HepG2 (cell line): ENCODE measurements around the gene DCST2. TPM values are rescaled to one million over a fixed set of nuclear protein-coding genes. Genes with fewer than 3 reads are reported as not detected.

Experiments
- CHCHD3 ChIP-seq: sonication (generic); formaldehyde crosslinking; IDR thresholded peaks from 2 replicates; pipeline ENCODE4 v1.8.0; 2022; ENCODE audit warnings: mild to moderate bottlenecking, missing genetic modification reagents, moderate library complexity
- HMG20A ChIP-seq: IDR thresholded peaks from 2 replicates; pipeline ENCODE4 v1.6.1; 2016; ENCODE audit warnings: borderline replicate concordance
- HOXA7 ChIP-seq: sonication (generic); formaldehyde crosslinking; IDR thresholded peaks from 2 replicates; pipeline ENCODE4 v1.8.1; 2022; ENCODE audit warnings: mild to moderate bottlenecking, missing genetic modification reagents, moderate library complexity
- MED13 ChIP-seq: sonication (generic); formaldehyde crosslinking; IDR thresholded peaks from 2 replicates; pipeline ENCODE4 v1.5.0; 2020; ENCODE audit warnings: missing genetic modification reagents
- ZBTB1 ChIP-seq: sonication (generic); formaldehyde crosslinking; IDR thresholded peaks from 2 replicates; pipeline ENCODE4 v1.4.0; 2020; ENCODE audit warnings: missing genetic modification reagents, borderline replicate concordance
- ZC3H4 ChIP-seq: sonication (generic); formaldehyde crosslinking; IDR thresholded peaks from 2 replicates; pipeline ENCODE4 v1.4.0; 2020; ENCODE audit warnings: missing genetic modification reagents, borderline replicate concordance
- ZFAT ChIP-seq: sonication (generic); formaldehyde crosslinking; conservative IDR thresholded peaks from 2 replicates; pipeline ENCODE4 v1.8.1; 2023; ENCODE audit warnings: missing genetic modification reagents, inconsistent platforms
- ZMAT3 ChIP-seq: sonication (generic); formaldehyde crosslinking; conservative IDR thresholded peaks from 2 replicates; pipeline ENCODE4 v1.7.0; 2021; ENCODE audit warnings: missing genetic modification reagents
- ZMYM4 ChIP-seq: sonication (generic); formaldehyde crosslinking; IDR thresholded peaks from 2 replicates; pipeline ENCODE4 v1.8.1; 2023; ENCODE audit warnings: mild to moderate bottlenecking, missing genetic modification reagents
- ZNF274 ChIP-seq: sonication (generic); formaldehyde crosslinking; IDR thresholded peaks from 2 replicates; pipeline ENCODE4 v1.5.1; 2020; ENCODE audit warnings: mild to moderate bottlenecking, missing genetic modification reagents
- ZNF747 ChIP-seq: sonication (generic); formaldehyde crosslinking; IDR thresholded peaks from 2 replicates; pipeline ENCODE4 v1.8.1; 2023; ENCODE audit warnings: missing genetic modification reagents, mild to moderate bottlenecking, borderline replicate concordance
- polyA plus RNA-seq, 8 experiments: library from polyadenylated mRNA; depleted of rRNA in 3 of 8; stranded (reverse) in 7 of 8; unstranded in 1 of 8; fragments of >200 nt; fragmentation: Illumina TruSeq in 4 of 8; extraction: Trizol in 4 of 8; gene quantifications; 2 replicates each; pipeline versions ENCODE4 v1.2.1 to v1.2.3, GENCODE V29; 2011 to 2016; ENCODE audit warnings: low read depth in 4 of 8, missing spikeins in 1 of 8, mixed read lengths in 1 of 8; ENCODE audit not compliant: insufficient read depth in 1 of 8
- total RNA-seq, 5 experiments: library from RNA; depleted of rRNA; stranded (reverse); fragments of >200 nt; fragmentation: Illumina TruSeq; extraction: Trizol; gene quantifications; 2 replicates each; pipeline ENCODE4 v1.2.3, GENCODE V29; 2016; ENCODE audit warnings: low read depth in 1 of 5
- TF ChIP-seq, protein P1 (sequence below): sonication (generic); formaldehyde crosslinking; conservative IDR thresholded peaks from 2 replicates; pipeline ENCODE4 v1.8.0; 2022; ENCODE audit warnings: low read depth, missing genetic modification reagents
- TF ChIP-seq, protein P2 (sequence below): sonication (generic); formaldehyde crosslinking; IDR thresholded peaks from 2 replicates; pipeline ENCODE4 v1.5.1; 2020; ENCODE audit warnings: mild to moderate bottlenecking, missing genetic modification reagents, moderate library complexity
- TF ChIP-seq, protein P3 (sequence below), 2 experiments: sonication (generic) in 1 of 2; formaldehyde crosslinking in 1 of 2; IDR thresholded peaks; 2 replicates each; pipeline versions ENCODE4 v1.4.0 to v1.6.1; 2018 to 2020; ENCODE audit warnings: missing genetic modification reagents in 2 of 2, borderline replicate concordance in 1 of 2, low read depth in 1 of 2, mild to moderate bottlenecking in 1 of 2, missing biosample characterization in 1 of 2
- TF ChIP-seq, protein P4 (sequence below): sonication (generic); formaldehyde crosslinking; IDR thresholded peaks from 2 replicates; pipeline ENCODE4 v1.4.0; 2020; ENCODE audit warnings: missing genetic modification reagents, borderline replicate concordance
- TF ChIP-seq, protein P5 (sequence below): sonication (generic); formaldehyde crosslinking; IDR thresholded peaks from 2 replicates; pipeline ENCODE4 v1.4.0; 2020; ENCODE audit warnings: missing genetic modification reagents

Gene DCST2
- total and polyA plus RNA-seq, 2 of the 13 experiments (the other 11 are each of a cell fraction or from before 2014, with no cell fraction given): 0.74 TPM; not detected in 1

DNA sequence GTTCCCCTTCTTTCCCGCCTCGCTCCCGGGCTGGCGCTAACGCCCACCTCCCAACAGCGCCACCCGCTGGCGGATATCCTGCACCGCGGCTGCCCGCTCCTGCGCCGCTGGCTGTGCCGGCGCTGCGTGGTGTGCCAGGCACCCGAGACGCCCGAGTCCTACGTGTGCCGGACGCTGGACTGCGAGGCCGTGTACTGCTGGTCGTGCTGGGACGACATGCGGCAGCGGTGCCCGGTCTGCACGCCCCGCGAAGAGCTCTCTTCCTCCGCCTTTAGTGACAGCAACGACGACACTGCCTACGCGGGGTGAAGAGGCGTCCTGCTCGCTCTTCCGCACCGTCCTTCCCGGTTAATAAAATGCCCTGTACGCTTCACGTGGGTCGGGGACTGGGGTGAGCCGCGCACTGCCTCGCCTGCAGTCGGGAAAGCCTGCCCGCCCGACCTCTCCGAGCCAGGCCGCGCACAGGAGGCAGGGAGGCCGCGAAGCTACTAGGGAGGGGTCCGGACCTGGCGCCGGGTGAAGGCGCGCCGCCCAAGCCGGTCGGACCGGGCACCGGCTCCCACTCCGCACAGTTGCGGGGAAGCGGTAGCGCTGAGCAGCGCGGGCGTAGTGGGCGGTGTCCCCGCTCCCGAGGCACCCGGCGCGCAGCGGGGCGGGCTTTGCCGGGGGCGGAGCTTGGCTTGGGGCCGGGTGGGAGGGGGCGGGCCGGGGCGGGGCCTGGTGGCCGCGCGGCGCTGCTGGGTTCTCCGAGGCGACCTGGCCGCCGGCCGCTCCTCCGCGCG, 17.2 kb upstream of the DCST2 start, which contains the start of gene ADAM15 (continued):
- TF ChIP-seq, protein P1, sequence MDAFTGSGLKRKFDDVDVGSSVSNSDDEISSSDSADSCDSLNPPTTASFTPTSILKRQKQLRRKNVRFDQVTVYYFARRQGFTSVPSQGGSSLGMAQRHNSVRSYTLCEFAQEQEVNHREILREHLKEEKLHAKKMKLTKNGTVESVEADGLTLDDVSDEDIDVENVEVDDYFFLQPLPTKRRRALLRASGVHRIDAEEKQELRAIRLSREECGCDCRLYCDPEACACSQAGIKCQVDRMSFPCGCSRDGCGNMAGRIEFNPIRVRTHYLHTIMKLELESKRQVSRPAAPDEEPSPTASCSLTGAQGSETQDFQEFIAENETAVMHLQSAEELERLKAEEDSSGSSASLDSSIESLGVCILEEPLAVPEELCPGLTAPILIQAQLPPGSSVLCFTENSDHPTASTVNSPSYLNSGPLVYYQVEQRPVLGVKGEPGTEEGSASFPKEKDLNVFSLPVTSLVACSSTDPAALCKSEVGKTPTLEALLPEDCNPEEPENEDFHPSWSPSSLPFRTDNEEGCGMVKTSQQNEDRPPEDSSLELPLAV (CRISPR knock-in tag): no peak
- TF ChIP-seq ZBTB1 (CRISPR knock-in tag) (no peak), ZNF747 (peak; percentile 65; the same call in 1 of the 2 replicates), CHCHD3 (CRISPR knock-in tag) (no peak), ZMAT3 (peak; percentile 96), HOXA7 (CRISPR knock-in tag) (no peak), ZMYM4 (peak; percentile 61; the same call in 1 of the 2 replicates), ZC3H4 (no peak), MED13 (CRISPR knock-in tag) (peak; percentile 26; the same call in 1 of the 2 replicates), ZNF274 (peak; percentile 96), ZFAT (no peak), HMG20A (CRISPR knock-in tag) (no peak; the same call in 1 of the 2 replicates)
- TF ChIP-seq, protein P2, sequence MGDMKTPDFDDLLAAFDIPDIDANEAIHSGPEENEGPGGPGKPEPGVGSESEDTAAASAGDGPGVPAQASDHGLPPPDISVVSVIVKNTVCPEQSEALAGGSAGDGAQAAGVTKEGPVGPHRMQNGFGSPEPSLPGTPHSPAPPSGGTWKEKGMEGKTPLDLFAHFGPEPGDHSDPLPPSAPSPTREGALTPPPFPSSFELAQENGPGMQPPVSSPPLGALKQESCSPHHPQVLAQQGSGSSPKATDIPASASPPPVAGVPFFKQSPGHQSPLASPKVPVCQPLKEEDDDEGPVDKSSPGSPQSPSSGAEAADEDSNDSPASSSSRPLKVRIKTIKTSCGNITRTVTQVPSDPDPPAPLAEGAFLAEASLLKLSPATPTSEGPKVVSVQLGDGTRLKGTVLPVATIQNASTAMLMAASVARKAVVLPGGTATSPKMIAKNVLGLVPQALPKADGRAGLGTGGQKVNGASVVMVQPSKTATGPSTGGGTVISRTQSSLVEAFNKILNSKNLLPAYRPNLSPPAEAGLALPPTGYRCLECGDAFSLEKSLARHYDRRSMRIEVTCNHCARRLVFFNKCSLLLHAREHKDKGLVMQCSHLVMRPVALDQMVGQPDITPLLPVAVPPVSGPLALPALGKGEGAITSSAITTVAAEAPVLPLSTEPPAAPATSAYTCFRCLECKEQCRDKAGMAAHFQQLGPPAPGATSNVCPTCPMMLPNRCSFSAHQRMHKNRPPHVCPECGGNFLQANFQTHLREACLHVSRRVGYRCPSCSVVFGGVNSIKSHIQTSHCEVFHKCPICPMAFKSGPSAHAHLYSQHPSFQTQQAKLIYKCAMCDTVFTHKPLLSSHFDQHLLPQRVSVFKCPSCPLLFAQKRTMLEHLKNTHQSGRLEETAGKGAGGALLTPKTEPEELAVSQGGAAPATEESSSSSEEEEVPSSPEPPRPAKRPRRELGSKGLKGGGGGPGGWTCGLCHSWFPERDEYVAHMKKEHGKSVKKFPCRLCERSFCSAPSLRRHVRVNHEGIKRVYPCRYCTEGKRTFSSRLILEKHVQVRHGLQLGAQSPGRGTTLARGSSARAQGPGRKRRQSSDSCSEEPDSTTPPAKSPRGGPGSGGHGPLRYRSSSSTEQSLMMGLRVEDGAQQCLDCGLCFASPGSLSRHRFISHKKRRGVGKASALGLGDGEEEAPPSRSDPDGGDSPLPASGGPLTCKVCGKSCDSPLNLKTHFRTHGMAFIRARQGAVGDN (CRISPR knock-in tag): peak; percentile 99
- TF ChIP-seq, protein P3, sequence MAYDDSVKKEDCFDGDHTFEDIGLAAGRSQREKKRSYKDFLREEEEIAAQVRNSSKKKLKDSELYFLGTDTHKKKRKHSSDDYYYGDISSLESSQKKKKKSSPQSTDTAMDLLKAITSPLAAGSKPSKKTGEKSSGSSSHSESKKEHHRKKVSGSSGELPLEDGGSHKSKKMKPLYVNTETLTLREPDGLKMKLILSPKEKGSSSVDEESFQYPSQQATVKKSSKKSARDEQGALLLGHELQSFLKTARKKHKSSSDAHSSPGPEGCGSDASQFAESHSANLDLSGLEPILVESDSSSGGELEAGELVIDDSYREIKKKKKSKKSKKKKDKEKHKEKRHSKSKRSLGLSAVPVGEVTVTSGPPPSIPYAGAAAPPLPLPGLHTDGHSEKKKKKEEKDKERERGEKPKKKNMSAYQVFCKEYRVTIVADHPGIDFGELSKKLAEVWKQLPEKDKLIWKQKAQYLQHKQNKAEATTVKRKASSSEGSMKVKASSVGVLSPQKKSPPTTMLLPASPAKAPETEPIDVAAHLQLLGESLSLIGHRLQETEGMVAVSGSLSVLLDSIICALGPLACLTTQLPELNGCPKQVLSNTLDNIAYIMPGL (CRISPR knock-in tag; IDR thresholded peaks at IDR 0.05; ENCODE audit: borderline replicate concordance in 1 of 2, low read depth in 1 of 2): peak; percentile 93 to 94
- TF ChIP-seq, protein P4, sequence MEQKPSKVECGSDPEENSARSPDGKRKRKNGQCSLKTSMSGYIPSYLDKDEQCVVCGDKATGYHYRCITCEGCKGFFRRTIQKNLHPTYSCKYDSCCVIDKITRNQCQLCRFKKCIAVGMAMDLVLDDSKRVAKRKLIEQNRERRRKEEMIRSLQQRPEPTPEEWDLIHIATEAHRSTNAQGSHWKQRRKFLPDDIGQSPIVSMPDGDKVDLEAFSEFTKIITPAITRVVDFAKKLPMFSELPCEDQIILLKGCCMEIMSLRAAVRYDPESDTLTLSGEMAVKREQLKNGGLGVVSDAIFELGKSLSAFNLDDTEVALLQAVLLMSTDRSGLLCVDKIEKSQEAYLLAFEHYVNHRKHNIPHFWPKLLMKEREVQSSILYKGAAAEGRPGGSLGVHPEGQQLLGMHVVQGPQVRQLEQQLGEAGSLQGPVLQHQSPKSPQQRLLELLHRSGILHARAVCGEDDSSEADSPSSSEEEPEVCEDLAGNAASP (CRISPR knock-in tag): peak; percentile 50; the same call in 1 of the 2 replicates
- TF ChIP-seq, protein P5, sequence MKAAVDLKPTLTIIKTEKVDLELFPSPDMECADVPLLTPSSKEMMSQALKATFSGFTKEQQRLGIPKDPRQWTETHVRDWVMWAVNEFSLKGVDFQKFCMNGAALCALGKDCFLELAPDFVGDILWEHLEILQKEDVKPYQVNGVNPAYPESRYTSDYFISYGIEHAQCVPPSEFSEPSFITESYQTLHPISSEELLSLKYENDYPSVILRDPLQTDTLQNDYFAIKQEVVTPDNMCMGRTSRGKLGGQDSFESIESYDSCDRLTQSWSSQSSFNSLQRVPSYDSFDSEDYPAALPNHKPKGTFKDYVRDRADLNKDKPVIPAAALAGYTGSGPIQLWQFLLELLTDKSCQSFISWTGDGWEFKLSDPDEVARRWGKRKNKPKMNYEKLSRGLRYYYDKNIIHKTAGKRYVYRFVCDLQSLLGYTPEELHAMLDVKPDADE (CRISPR knock-in tag): no peak
